Adipocyte (in vitro differentiated cells): Measurements from ENCODE around the gene PDP2.

Experiments
- DNase-seq: peaks from one replicate; pipeline ENCODE4 v3.0.0-alpha.2; 2015; ENCODE audit warnings: low read depth
- H3K27me3 ChIP-seq: replicated peaks from 2 replicates; pipeline ENCODE4 v1.7.0; 2013; ENCODE audit warnings: mild to moderate bottlenecking, low read length, moderate library complexity; ENCODE audit not compliant: control insufficient read depth, insufficient read depth
- H3K36me3 ChIP-seq: 2 replicates; pipeline ENCODE4 v1.7.0; 2013; ENCODE audit warnings: low read length, mild to moderate bottlenecking, moderate library complexity; ENCODE audit not compliant: control insufficient read depth, insufficient read depth, severe bottlenecking
- H3K4me1 ChIP-seq: 2 replicates; pipeline ENCODE4 v1.7.0; 2013; ENCODE audit warnings: mild to moderate bottlenecking, low read length, moderate library complexity; ENCODE audit not compliant: control insufficient read depth, insufficient read depth
- H3K4me3 ChIP-seq: 2 replicates; pipeline ENCODE4 v1.7.0; 2013; ENCODE audit warnings: mild to moderate bottlenecking, low read length, moderate library complexity
- H3K9ac ChIP-seq: 2 replicates; pipeline ENCODE4 v1.7.0; 2013; ENCODE audit warnings: mild to moderate bottlenecking, low read length, moderate library complexity
- H3K9me3 ChIP-seq: 2 replicates; pipeline ENCODE4 v1.7.0; 2013; ENCODE audit warnings: mild to moderate bottlenecking, low read length, moderate library complexity; ENCODE audit not compliant: control insufficient read depth

Gene PDP2

GRCh38 chr16:66898933-66899309, 18.6 kb downstream of the PDP2 start:
- no peak for DNase-seq
- H3K9me3 ChIP-seq = no peaks in the 10 kb centered on the region
- no peak overlapping the region for H3K4me3 ChIP-seq
- H3K9ac ChIP-seq = no peak overlapping the region
- peaks cover 19% of the 10 kb centered on the region for H3K4me1 ChIP-seq
- peaks cover 4% of the 10 kb centered on the region for H3K36me3 ChIP-seq
- no peaks in the 10 kb centered on the region for H3K27me3 ChIP-seq

DNA sequence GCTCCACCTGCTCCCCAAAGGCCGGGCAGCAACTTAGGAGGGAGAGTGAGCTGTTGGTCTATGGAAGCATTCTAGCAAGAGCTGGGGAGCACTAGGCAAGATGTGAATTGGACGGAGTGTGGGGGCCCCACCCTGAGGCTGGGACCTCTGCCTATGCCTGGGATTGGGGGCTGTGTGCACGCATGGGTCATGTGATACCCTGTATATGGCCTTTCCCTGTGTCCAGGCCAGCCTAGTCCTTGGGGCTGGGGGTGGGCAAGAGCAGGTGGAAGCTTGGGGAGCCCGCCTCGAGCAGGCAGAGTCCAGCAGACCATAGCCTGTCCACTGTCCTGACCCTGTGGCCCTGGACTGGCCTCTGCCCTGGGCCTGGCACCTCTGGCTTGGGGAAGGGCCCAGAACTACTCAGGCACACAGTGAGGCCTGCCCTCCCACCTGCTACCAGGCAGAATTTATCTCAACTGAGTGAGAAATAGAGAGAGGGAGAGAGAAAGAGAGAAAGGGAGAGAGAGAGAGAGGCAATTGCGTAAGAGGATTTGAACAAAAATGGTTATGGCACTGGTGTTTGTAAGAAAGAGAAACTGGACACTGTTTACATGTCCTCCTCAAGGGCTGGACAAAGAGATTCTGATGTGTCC, 19.1 kb downstream of the PDP2 start:
- peak; percentile 79 for DNase-seq
- Histone ChIP-seq H3K9ac (no peak overlapping the region), H3K4me3 (no peak overlapping the region), H3K9me3 (no peaks in the 10 kb centered on the region), H3K36me3 (no peaks in the 10 kb centered on the region), H3K27me3 (no peaks in the 10 kb centered on the region), H3K4me1 (peaks cover 19% of the 10 kb centered on the region)

- H3K9me3 ChIP-seq = no peaks in the 10 kb centered on the region
- H3K36me3 ChIP-seq = no peaks in the 10 kb centered on the region
- H3K4me3 ChIP-seq = no peak overlapping the region
- H3K4me1 ChIP-seq = peaks cover 19% of the 10 kb centered on the region
- peak; percentile 59 for DNase-seq
- H3K27me3 ChIP-seq = no peaks in the 10 kb centered on the region
- no peak overlapping the region for H3K9ac ChIP-seq
Observed at GRCh38 chr16:66899945-66900710, 19.8 kb downstream of the PDP2 start.

DNA sequence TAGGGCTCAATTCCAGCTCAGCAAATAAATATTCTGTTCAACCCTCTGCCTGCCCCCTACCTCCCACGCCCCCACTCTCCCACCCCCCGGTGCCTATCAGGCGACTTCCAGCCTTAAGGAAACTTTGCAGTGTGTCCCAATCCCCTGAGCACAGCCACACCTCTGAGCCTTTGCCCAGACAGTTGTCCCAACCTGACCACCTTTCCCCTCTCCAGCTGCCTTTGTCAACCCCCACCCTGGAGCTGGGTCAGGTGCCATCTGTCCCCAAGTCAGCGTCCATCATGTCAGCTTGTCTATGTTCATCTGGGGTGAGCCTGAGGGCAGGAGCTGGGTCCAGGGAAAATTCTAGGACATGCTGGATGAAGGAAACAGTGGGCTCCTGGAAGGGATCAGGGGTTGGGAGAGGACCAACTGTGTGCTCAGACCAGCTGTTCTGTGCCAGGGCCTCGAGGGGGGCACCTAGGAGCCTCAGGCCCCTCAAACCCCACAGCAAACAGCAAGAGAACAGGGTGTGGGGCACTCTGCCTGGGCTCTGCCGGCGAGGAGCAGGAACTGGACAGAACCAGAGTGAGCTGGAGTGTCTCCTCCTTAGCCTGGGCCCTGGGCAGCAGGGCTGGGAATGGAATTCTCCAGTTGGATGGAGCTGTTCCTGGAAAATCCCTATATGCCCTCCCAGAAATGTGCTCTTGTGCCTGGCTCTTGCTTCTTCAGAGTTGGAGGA, 20.6 kb downstream of the PDP2 start:
- Histone ChIP-seq H3K36me3 (no peaks in the 10 kb centered on the region), H3K4me1 (peaks cover 19% of the 10 kb centered on the region), H3K9me3 (no peaks in the 10 kb centered on the region), H3K9ac (no peak overlapping the region), H3K27me3 (peaks cover 4% of the 10 kb centered on the region), H3K4me3 (no peak overlapping the region)
- peak; percentile 35 for DNase-seq

GRCh38 chr16:66901626-66902025, 21.3 kb downstream of the PDP2 start:
- H3K27me3 ChIP-seq = peaks cover 5% of the 10 kb centered on the region
- no peaks in the 10 kb centered on the region for H3K36me3 ChIP-seq
- no peaks in the 10 kb centered on the region for H3K9me3 ChIP-seq
- no peak overlapping the region for H3K9ac ChIP-seq
- no peak for DNase-seq
- H3K4me3 ChIP-seq = no peak overlapping the region
- peaks cover 19% of the 10 kb centered on the region for H3K4me1 ChIP-seq

GRCh38 chr16:66902648-66903543, 22.6 kb downstream of the PDP2 start:
- H3K36me3 ChIP-seq = no peaks in the 10 kb centered on the region
- H3K27me3 ChIP-seq = peaks cover 10% of the 10 kb centered on the region
- H3K4me1 ChIP-seq = peaks cover 19% of the 10 kb centered on the region
- H3K4me3 ChIP-seq = no peak overlapping the region
- no peak overlapping the region for H3K9ac ChIP-seq
- no peak for DNase-seq
- no peaks in the 10 kb centered on the region for H3K9me3 ChIP-seq

- Histone ChIP-seq H3K4me1 (peaks cover 19% of the 10 kb centered on the region), H3K4me3 (no peak overlapping the region), H3K36me3 (no peaks in the 10 kb centered on the region), H3K9me3 (no peaks in the 10 kb centered on the region), H3K27me3 (peaks cover 15% of the 10 kb centered on the region), H3K9ac (no peak overlapping the region)
- no peak for DNase-seq
Observed at GRCh38 chr16:66903544-66904427, 23.5 kb downstream of the PDP2 start.

- Histone ChIP-seq H3K9ac (no peak overlapping the region), H3K4me1 (peaks cover 16% of the 10 kb centered on the region), H3K9me3 (no peaks in the 10 kb centered on the region), H3K4me3 (no peak overlapping the region), H3K36me3 (no peaks in the 10 kb centered on the region), H3K27me3 (peaks cover 19% of the 10 kb centered on the region)
- DNase-seq = no peak
Observed at GRCh38 chr16:66904428-66904845, 24.1 kb downstream of the PDP2 start.

- peaks cover 10% of the 10 kb centered on the region for H3K4me1 ChIP-seq
Observed at GRCh38 chr16:66904846-66905632, 24.7 kb downstream of the PDP2 start.

More at GRCh38 chr16:66904846-66905632, 24.7 kb downstream of the PDP2 start:
- Histone ChIP-seq H3K9ac (no peak overlapping the region), H3K9me3 (no peaks in the 10 kb centered on the region), H3K4me3 (no peak overlapping the region), H3K27me3 (peaks cover 24% of the 10 kb centered on the region), H3K36me3 (no peaks in the 10 kb centered on the region)
- peak; percentile 41 for DNase-seq
